ENCODE data around the gene TMPRSS13.

Gene TMPRSS13

DNA sequence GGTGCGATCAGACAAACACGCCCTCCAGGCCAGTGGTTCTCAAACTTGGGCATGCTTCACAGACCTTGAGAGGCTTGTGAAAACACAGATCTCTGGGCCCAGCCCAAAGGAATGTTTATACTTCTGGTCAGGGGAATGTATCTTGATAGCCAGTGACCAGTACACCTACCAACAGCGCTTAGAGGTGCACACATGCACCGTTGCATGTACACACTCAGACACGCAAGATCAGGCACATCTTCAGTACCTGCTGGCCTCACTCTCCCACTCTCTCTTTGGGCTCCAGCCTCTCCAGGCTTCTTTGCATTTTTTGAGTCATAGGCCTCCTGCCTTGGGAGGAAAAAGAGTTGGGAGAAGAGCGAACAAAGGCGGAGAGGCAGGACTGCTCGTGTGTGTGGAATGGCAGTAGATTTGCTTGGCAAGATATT lies 41.0 kb downstream of the TMPRSS13 start:
- TF ChIP-seq, protein P1, sequence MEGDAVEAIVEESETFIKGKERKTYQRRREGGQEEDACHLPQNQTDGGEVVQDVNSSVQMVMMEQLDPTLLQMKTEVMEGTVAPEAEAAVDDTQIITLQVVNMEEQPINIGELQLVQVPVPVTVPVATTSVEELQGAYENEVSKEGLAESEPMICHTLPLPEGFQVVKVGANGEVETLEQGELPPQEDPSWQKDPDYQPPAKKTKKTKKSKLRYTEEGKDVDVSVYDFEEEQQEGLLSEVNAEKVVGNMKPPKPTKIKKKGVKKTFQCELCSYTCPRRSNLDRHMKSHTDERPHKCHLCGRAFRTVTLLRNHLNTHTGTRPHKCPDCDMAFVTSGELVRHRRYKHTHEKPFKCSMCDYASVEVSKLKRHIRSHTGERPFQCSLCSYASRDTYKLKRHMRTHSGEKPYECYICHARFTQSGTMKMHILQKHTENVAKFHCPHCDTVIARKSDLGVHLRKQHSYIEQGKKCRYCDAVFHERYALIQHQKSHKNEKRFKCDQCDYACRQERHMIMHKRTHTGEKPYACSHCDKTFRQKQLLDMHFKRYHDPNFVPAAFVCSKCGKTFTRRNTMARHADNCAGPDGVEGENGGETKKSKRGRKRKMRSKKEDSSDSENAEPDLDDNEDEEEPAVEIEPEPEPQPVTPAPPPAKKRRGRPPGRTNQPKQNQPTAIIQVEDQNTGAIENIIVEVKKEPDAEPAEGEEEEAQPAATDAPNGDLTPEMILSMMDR (conservative IDR thresholded peaks at IDR 0.05) = no peak
- no peak overlapping the region for H3K27ac ChIP-seq

DNA sequence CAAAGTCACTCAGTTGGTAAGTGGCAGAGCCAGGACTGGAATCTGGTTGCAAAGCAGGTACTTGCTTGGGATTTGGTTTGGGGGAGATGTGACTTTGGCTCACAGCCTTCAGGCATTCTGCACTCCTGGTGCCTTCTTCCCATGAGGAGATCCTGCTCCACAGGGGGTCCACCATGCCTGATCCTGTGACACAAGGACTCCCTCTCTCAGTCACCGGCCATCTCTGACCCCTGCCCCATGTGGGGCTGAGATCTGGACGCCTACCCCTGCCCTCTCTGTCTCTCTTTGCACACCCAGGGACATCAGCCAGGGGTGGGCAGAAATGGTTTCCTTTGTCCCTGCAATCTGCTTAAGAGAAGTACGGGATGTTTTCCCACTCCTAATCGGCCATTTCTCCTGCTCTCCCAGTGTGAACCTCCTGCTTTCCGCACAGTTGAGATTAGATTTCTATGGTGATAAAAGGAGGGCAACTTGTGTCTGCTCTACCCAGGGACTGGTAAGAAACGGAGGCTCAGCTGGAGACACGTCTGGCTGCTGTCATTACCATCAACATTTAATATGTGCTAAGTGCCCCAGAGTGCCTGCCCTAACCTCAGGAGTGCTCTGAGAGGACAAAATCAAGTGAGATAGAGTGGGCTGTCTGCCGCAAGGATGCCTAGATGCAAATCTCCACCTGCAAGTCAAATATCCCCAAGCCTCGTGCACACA lies 41.6 kb downstream of the TMPRSS13 start:
- no peak overlapping the region for H3K27ac ChIP-seq
- TF ChIP-seq, protein P1 (conservative IDR thresholded peaks at IDR 0.05) = no peak

DNA sequence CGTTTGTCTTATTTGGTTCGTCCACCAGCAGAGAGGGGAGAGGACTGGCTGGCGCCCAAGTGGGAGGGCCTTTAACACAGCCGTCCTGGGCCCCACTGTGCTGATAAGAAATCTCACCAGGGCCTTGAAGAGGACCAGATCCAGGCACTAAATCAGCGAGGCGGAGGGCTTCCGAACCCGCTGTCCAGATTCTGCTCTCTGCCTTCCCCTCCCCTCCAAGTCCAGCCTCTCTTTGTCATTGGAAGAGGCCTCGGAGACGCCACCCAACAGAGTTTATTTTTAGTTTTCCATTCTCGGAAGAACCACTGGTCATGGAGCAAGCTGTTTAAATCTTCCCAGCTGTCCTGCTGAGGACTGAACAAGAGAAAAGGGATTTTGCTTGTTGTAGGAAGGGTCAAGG lies 43.4 kb downstream of the TMPRSS13 start:
- no peak overlapping the region for H3K27ac ChIP-seq
- TF ChIP-seq, protein P1 (conservative IDR thresholded peaks at IDR 0.05) = no peak

DNA sequence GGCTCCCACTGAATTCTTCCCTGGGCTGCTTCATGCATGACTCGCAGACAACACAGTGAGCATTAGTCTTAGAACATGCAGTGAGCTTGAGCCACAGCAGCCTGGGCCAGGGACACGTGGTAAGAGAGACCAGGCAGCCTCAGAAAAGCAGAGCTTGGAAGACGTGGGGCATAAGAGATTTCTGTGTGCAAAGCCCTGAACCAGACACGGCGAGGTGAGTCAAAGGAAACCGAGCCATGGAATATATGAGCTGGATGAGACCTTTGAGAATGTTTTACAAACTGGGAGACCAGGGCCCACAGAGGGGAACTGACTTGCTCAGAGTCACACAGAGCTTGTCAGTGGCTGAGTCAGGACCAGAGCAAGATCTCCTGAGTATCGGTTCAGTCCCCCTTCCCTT lies 44.2 kb downstream of the TMPRSS13 start:
- TF ChIP-seq, protein P1 (conservative IDR thresholded peaks at IDR 0.05) = no peak
- no peak overlapping the region for H3K27ac ChIP-seq

DNA sequence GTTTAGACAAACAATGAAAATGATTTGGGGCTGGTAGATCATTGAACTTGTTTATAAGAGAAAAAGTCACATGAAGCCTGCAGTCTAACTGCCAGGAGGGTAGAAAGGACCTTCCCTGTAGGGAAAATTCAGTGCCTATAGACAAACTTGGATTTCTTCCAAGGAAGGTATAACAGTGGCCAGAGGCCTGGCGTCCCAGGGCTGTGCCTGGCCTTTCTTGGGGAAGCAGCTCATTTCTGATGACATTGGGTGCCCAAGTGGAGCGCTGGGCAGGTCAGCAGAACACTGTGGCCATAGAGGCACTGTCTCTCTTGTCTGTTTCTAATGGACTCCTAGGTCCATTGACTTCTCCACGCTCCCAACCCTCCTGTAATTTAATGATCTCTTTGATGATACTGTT lies 46.1 kb downstream of the TMPRSS13 start:
- TF ChIP-seq, protein P1 (conservative IDR thresholded peaks at IDR 0.05) = no peak
- no peak overlapping the region for H3K27ac ChIP-seq

GRCh38 chr11:117882311-117882905 lies 46.8 kb downstream of the TMPRSS13 start:
- TF ChIP-seq, protein P1 (conservative IDR thresholded peaks at IDR 0.05) = no peak

DNA sequence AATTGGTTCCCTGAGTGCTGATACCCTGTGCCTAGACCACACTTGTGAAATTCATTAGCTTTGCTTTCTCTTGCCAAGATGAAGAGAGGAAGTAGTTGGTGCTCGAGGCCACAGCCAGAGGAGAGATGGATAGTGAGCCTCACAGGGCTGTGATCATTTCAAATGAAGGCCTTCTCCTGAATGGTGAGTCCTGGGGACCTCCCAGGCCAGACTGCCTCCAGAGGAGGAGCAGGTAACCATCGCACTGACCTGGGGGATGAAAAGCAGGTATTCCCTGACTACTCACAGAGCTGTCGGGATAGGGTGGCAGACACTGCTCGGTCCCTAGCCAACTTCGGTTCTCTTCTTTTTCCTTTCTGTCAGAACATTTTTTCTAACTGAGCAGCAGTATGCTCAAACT lies 48.0 kb downstream of the TMPRSS13 start:
- no peak overlapping the region for H3K27ac ChIP-seq
- TF ChIP-seq, protein P1 (conservative IDR thresholded peaks at IDR 0.05) = no peak

More at GRCh38 chr11:117882311-117882905, 46.8 kb downstream of the TMPRSS13 start:
- no peak overlapping the region for H3K27ac ChIP-seq
